HepG2 (cell line): Measurements from ENCODE around the gene ASF1B. TPM values are rescaled to one million over a fixed set of nuclear protein-coding genes. Genes with fewer than 3 reads are reported as not detected.

ENCODE experiments used
- AGO1 ChIP-seq: fragments of 200-400 bp; formaldehyde crosslinking; IDR thresholded peaks from 2 replicates; pipeline ENCODE4 v1.6.1; 2017; ENCODE audit warnings: mild to moderate bottlenecking, low read depth, low read length, moderate library complexity; ENCODE audit not compliant: poor library complexity, severe bottlenecking
- ATF7-NPFF ChIP-seq: sonication (generic); formaldehyde crosslinking; IDR thresholded peaks from 2 replicates; pipeline ENCODE4 v1.8.1; 2023; ENCODE audit warnings: mild to moderate bottlenecking, low read depth, missing genetic modification reagents, moderate library complexity
- BHLHE40 ChIP-seq: IDR thresholded peaks from 2 replicates; pipeline ENCODE4 v1.6.1; 2011; ENCODE audit warnings: low read length, improper control_type of control experiment
- CBX1 ChIP-seq: IDR thresholded peaks from one replicate; pipeline ENCODE4 v1.6.1; 2016; ENCODE audit warnings: antibody characterized with exemption, low read depth
- CCDC6 ChIP-seq: sonication (generic); formaldehyde crosslinking; IDR thresholded peaks from 2 replicates; pipeline ENCODE4 v1.8.1; 2022; ENCODE audit warnings: mild to moderate bottlenecking, missing genetic modification reagents, moderate library complexity
- FOXA3 ChIP-seq: IDR thresholded peaks from 2 replicates; pipeline ENCODE4 v1.6.1; 2016; ENCODE audit warnings: missing genetic modification reagents, missing compliant biosample characterization
- FOXJ3 ChIP-seq: sonication (generic); formaldehyde crosslinking; IDR thresholded peaks from 2 replicates; pipeline ENCODE4 v1.4.0; 2020; ENCODE audit warnings: missing genetic modification reagents, mild to moderate bottlenecking, borderline replicate concordance
- GLI4 ChIP-seq: sonication (generic); formaldehyde crosslinking; IDR thresholded peaks from 2 replicates; pipeline ENCODE4 v1.5.1; 2020; ENCODE audit warnings: missing genetic modification reagents, mild to moderate bottlenecking, moderate library complexity, borderline replicate concordance
- HNRNPUL1 ChIP-seq: fragments of 200-400 bp; formaldehyde crosslinking; IDR thresholded peaks from 2 replicates; pipeline ENCODE4 v1.6.1; 2017; ENCODE audit warnings: low read depth, mild to moderate bottlenecking, low read length, moderate library complexity
- JUND ChIP-seq: sonication (generic); formaldehyde crosslinking; IDR thresholded peaks from 2 replicates; pipeline ENCODE4 v1.8.0; 2022; ENCODE audit warnings: mild to moderate bottlenecking, missing genetic modification reagents
- SCMH1 ChIP-seq: sonication (generic); formaldehyde crosslinking; IDR thresholded peaks from 2 replicates; pipeline ENCODE4 v1.9.0; 2021; ENCODE audit warnings: missing genetic modification reagents, mild to moderate bottlenecking, borderline replicate concordance
- SMARCC2 ChIP-seq: fragments of 450-650 bp; IDR thresholded peaks from 2 replicates; pipeline ENCODE4 v1.6.1; 2017; ENCODE audit warnings: antibody characterized with exemption, mild to moderate bottlenecking
- SMC3 ChIP-seq: IDR thresholded peaks from 2 replicates; pipeline ENCODE4 v1.6.1; 2011; ENCODE audit warnings: low read length, improper control_type of control experiment
- ZBTB3 ChIP-seq: sonication (generic); formaldehyde crosslinking; IDR thresholded peaks from 2 replicates; pipeline ENCODE4 v1.4.0; 2020; ENCODE audit warnings: low read depth, mild to moderate bottlenecking, moderate library complexity, missing genetic modification reagents, borderline replicate concordance
- ZNF224 ChIP-seq: sonication (generic); formaldehyde crosslinking; IDR thresholded peaks from 2 replicates; pipeline ENCODE4 v1.5.0; 2020; ENCODE audit warnings: mild to moderate bottlenecking, missing genetic modification reagents
- ZNF24 ChIP-seq: fragments of 450-650 bp; IDR thresholded peaks from 2 replicates; pipeline ENCODE4 v1.6.1; 2017; ENCODE audit warnings: antibody characterized with exemption, mild to moderate bottlenecking
- ZNF557 ChIP-seq: sonication (generic); formaldehyde crosslinking; IDR thresholded peaks from 2 replicates; pipeline ENCODE4 v1.4.0; 2020; ENCODE audit warnings: missing genetic modification reagents
- ZNF678 ChIP-seq: sonication (generic); formaldehyde crosslinking; IDR thresholded peaks from 2 replicates; pipeline ENCODE4 v1.4.0; 2020; ENCODE audit warnings: mild to moderate bottlenecking, missing genetic modification reagents
- ZSCAN22 ChIP-seq: sonication (generic); formaldehyde crosslinking; IDR thresholded peaks from 2 replicates; pipeline ENCODE4 v1.4.0; 2020; ENCODE audit warnings: mild to moderate bottlenecking, missing genetic modification reagents
- polyA plus RNA-seq, 8 experiments: library from polyadenylated mRNA; depleted of rRNA in 3 of 8; stranded (reverse) in 7 of 8; unstranded in 1 of 8; fragments of >200 nt; fragmentation: Illumina TruSeq in 4 of 8; extraction: Trizol in 4 of 8; gene quantifications; 2 replicates each; pipeline versions ENCODE4 v1.2.1 to v1.2.3, GENCODE V29; 2011 to 2016; ENCODE audit warnings: low read depth in 4 of 8, missing spikeins in 1 of 8, mixed read lengths in 1 of 8; ENCODE audit not compliant: insufficient read depth in 1 of 8
- total RNA-seq, 5 experiments: library from RNA; depleted of rRNA; stranded (reverse); fragments of >200 nt; fragmentation: Illumina TruSeq; extraction: Trizol; gene quantifications; 2 replicates each; pipeline ENCODE4 v1.2.3, GENCODE V29; 2016; ENCODE audit warnings: low read depth in 1 of 5
- TF ChIP-seq, protein P1 (sequence below): sonication (generic); formaldehyde crosslinking; IDR thresholded peaks from 2 replicates; pipeline ENCODE4 v1.4.0; 2020; ENCODE audit warnings: mild to moderate bottlenecking, missing genetic modification reagents
- TF ChIP-seq, protein P2 (sequence below): sonication (generic); formaldehyde crosslinking; IDR thresholded peaks from 2 replicates; pipeline ENCODE4 v1.5.0; 2020; ENCODE audit warnings: missing genetic modification reagents, mild to moderate bottlenecking, borderline replicate concordance
- TF ChIP-seq, protein P3 (sequence below): sonication (generic); formaldehyde crosslinking; IDR thresholded peaks from 2 replicates; pipeline ENCODE4 v1.4.0; 2020; ENCODE audit warnings: missing genetic modification reagents
- TF ChIP-seq, protein P4 (sequence below): sonication (generic); formaldehyde crosslinking; IDR thresholded peaks from 2 replicates; pipeline ENCODE4 v1.5.0; 2020; ENCODE audit warnings: mild to moderate bottlenecking, missing genetic modification reagents
- TF ChIP-seq, protein P5 (sequence below): sonication (generic); formaldehyde crosslinking; IDR thresholded peaks from 2 replicates; pipeline ENCODE4 v1.5.0; 2020; ENCODE audit warnings: missing genetic modification reagents, mild to moderate bottlenecking, borderline replicate concordance

The ASF1B gene
- total and polyA plus RNA-seq, 2 of the 13 experiments (the other 11 are each of a cell fraction or from before 2014, with no cell fraction given), result 18.2 to 24.8 TPM

DNA sequence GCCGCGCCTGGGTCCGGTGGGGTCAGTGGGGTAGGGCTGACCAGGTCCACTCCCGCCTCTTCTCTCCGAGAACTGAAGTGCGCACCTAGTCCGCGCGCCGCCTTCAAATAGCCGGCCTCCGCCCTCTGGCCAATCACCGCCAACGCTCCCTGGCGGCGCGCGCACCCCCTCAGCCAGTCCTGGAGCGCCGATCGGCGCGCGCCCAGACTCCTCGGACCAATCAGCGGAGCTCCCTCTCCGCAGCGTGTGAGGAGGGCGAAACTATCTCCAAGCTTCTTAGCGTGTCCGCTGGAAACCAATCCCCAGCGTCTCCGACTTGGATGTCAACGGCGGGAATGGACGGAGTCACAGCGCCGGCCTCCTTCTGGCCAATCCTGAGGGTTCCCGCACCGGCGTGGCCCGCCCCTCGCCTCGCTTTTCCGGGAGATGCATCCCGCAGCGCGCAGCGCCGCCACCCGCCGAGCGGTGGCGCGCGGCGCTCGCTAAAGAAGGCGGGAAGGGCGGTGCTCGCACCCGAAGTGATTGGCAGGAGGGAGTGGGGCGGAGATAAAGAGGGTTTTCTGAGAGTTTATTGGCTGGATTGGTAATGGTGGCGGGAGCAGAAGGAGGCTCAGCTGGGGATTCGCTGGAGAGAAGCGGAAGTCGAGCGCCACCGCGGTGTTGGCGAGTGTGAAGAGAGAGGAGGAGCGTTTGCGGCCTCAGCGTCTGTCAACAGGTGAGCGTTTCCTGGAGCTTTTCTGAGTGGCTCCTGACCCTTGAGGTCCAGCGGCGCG lies at the start of gene ASF1B (continued):
- no peak for TF ChIP-seq SMC3
- no peak for TF ChIP-seq SMARCC2
- no peak for TF ChIP-seq ZNF557
- TF ChIP-seq BHLHE40, result no peak
- TF ChIP-seq, protein P1, sequence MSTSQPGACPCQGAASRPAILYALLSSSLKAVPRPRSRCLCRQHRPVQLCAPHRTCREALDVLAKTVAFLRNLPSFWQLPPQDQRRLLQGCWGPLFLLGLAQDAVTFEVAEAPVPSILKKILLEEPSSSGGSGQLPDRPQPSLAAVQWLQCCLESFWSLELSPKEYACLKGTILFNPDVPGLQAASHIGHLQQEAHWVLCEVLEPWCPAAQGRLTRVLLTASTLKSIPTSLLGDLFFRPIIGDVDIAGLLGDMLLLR (CRISPR knock-in tag), result peak; percentile 22; the same call in 1 of the 2 replicates
- TF ChIP-seq ZNF678 (CRISPR knock-in tag), result no peak
- no peak for TF ChIP-seq ZNF24
- peak; percentile 53; the same call in 1 of the 2 replicates for TF ChIP-seq ZNF224 (CRISPR knock-in tag)
- TF ChIP-seq ZSCAN22 (CRISPR knock-in tag), result peak; percentile 60; the same call in 1 of the 2 replicates
- no peak for TF ChIP-seq FOXJ3 (CRISPR knock-in tag)
- peak; percentile 97 for TF ChIP-seq CCDC6 (CRISPR knock-in tag)
- TF ChIP-seq, protein P2, sequence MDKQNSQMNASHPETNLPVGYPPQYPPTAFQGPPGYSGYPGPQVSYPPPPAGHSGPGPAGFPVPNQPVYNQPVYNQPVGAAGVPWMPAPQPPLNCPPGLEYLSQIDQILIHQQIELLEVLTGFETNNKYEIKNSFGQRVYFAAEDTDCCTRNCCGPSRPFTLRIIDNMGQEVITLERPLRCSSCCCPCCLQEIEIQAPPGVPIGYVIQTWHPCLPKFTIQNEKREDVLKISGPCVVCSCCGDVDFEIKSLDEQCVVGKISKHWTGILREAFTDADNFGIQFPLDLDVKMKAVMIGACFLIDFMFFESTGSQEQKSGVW (CRISPR knock-in tag), result no peak
- no peak; the same call in 1 of the 2 replicates for TF ChIP-seq GLI4 (CRISPR knock-in tag)
- TF ChIP-seq HNRNPUL1, result no peak
- TF ChIP-seq ATF7-NPFF, result peak; percentile 93
- TF ChIP-seq, protein P3, sequence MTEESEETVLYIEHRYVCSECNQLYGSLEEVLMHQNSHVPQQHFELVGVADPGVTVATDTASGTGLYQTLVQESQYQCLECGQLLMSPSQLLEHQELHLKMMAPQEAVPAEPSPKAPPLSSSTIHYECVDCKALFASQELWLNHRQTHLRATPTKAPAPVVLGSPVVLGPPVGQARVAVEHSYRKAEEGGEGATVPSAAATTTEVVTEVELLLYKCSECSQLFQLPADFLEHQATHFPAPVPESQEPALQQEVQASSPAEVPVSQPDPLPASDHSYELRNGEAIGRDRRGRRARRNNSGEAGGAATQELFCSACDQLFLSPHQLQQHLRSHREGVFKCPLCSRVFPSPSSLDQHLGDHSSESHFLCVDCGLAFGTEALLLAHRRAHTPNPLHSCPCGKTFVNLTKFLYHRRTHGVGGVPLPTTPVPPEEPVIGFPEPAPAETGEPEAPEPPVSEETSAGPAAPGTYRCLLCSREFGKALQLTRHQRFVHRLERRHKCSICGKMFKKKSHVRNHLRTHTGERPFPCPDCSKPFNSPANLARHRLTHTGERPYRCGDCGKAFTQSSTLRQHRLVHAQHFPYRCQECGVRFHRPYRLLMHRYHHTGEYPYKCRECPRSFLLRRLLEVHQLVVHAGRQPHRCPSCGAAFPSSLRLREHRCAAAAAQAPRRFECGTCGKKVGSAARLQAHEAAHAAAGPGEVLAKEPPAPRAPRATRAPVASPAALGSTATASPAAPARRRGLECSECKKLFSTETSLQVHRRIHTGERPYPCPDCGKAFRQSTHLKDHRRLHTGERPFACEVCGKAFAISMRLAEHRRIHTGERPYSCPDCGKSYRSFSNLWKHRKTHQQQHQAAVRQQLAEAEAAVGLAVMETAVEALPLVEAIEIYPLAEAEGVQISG (CRISPR knock-in tag), result peak; percentile 71
- peak; percentile 8 for TF ChIP-seq CBX1
- TF ChIP-seq SCMH1 (CRISPR knock-in tag), result no peak
- 0 out of 2 replicates have a peak, but pooled peaks have one; percentile 36 for TF ChIP-seq ZBTB3
- TF ChIP-seq, protein P4, sequence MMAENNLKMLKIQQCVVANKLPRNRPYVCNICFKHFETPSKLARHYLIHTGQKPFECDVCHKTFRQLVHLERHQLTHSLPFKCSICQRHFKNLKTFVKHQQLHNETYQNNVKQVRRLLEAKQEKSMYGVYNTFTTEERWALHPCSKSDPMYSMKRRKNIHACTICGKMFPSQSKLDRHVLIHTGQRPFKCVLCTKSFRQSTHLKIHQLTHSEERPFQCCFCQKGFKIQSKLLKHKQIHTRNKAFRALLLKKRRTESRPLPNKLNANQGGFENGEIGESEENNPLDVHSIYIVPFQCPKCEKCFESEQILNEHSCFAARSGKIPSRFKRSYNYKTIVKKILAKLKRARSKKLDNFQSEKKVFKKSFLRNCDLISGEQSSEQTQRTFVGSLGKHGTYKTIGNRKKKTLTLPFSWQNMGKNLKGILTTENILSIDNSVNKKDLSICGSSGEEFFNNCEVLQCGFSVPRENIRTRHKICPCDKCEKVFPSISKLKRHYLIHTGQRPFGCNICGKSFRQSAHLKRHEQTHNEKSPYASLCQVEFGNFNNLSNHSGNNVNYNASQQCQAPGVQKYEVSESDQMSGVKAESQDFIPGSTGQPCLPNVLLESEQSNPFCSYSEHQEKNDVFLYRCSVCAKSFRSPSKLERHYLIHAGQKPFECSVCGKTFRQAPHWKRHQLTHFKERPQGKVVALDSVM (CRISPR knock-in tag), result peak; percentile 68; the same call in 1 of the 2 replicates
- TF ChIP-seq AGO1, result no peak
- TF ChIP-seq FOXA3 (CRISPR knock-in tag), result peak; percentile 61
- TF ChIP-seq JUND (CRISPR knock-in tag), result no peak
- TF ChIP-seq, protein P5, sequence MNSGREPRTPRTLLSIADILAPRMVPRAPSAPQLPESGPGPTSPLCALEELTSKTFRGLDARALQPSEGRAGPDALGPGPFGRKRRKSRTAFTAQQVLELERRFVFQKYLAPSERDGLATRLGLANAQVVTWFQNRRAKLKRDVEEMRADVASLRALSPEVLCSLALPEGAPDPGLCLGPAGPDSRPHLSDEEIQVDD (CRISPR knock-in tag), result no peak
